IMR-90 (cell line): ENCODE results near the gene LRRC34. TPM values are rescaled to one million over a fixed set of nuclear protein-coding genes. Genes with fewer than 3 reads are reported as not detected.

Experiments used
- ATAC-seq: fragments of 200-7000 bp; cut with Tn5 transposase; 2 replicates; pipeline ENCODE4 v1.9.1; 2020; ENCODE audit warnings: low read depth, mild to moderate bottlenecking, moderate library complexity
- BruUV-seq: library from RNA; stranded (reverse); fragments of 400-500 nt; replicated peaks from 2 replicates; lab custom pipeline; 2021; lab: Mats Ljungman, UMichigan
- CTCF ChIA-PET: fragments of 300-600 bp; formaldehyde crosslinking; extraction: SDS; loops from one replicate; lab custom pipeline; 2021; ENCODE audit warnings: antibody characterized with exemption; lab: Yijun Ruan, JAX
- POLR2A ChIA-PET: fragments of 300-600 bp; sonication (Branson Sonifier 250); formaldehyde crosslinking; loops from one replicate; lab custom pipeline; 2022; ENCODE audit warnings: antibody characterized with exemption; ENCODE audit not compliant: unreplicated experiment; lab: Charles Lee
- DNase-seq: peaks from one replicate; pipeline ENCODE4 v3.0.0; 2013
- H2AFZ ChIP-seq: replicated peaks from 2 replicates; pipeline ENCODE3; 2013; ENCODE audit warnings: low read length, mild to moderate bottlenecking; ENCODE audit not compliant: poor library complexity
- H2AK5ac ChIP-seq: 2 replicates; pipeline ENCODE4 v1.6.1; 2013; ENCODE audit warnings: low read depth, low read length, inconsistent platforms
- H2AK9ac ChIP-seq: replicated peaks from 2 replicates; pipeline ENCODE3; 2013; ENCODE audit warnings: mild to moderate bottlenecking, low read depth, low read length, moderate library complexity; ENCODE audit not compliant: poor library complexity
- H2BK120ac ChIP-seq: 2 replicates; pipeline ENCODE4 v1.6.1; 2013; ENCODE audit warnings: low read depth, low read length, inconsistent platforms
- H2BK15ac ChIP-seq: 3 replicates; pipeline ENCODE4 v1.6.1; 2013; ENCODE audit warnings: low read depth, low read length, inconsistent platforms
- H2BK20ac ChIP-seq: 2 replicates; pipeline ENCODE4 v1.6.1; 2013; ENCODE audit warnings: low read depth, mild to moderate bottlenecking, inconsistent platforms, low read length, moderate library complexity
- H2BK5ac ChIP-seq: 2 replicates; pipeline ENCODE4 v1.6.1; 2013; ENCODE audit warnings: mild to moderate bottlenecking, low read depth, low read length, inconsistent platforms; ENCODE audit not compliant: poor library complexity, severe bottlenecking
- H3K14ac ChIP-seq: replicated peaks from 2 replicates; pipeline ENCODE4 v1.6.1; 2013; ENCODE audit warnings: low read depth, low read length, inconsistent platforms
- H3K18ac ChIP-seq: 2 replicates; pipeline ENCODE4 v1.6.1; 2013; ENCODE audit warnings: low read depth, low read length, control low read depth
- H3K23ac ChIP-seq: 2 replicates; pipeline ENCODE4 v1.6.1; 2013; ENCODE audit warnings: low read depth, low read length, inconsistent platforms
- H3K27ac ChIP-seq: 2 replicates; pipeline ENCODE4 v1.5.1; 2013; ENCODE audit warnings: mild to moderate bottlenecking, control low read depth, low read length; ENCODE audit not compliant: insufficient read depth
- H3K27me3 ChIP-seq: 2 replicates; pipeline ENCODE4 v1.6.1; 2013; ENCODE audit warnings: low read length; ENCODE audit not compliant: control insufficient read depth, insufficient read depth
- H3K36me3 ChIP-seq: 2 replicates; pipeline ENCODE4 v1.6.1; 2013; ENCODE audit warnings: low read length, mixed read lengths; ENCODE audit not compliant: control insufficient read depth, insufficient read depth
- H3K4ac ChIP-seq: 2 replicates; pipeline ENCODE4 v1.6.1; 2013; ENCODE audit warnings: low read depth, low read length, inconsistent platforms
- H3K4me1 ChIP-seq: 2 replicates; pipeline ENCODE4 v1.6.1; 2013; ENCODE audit warnings: low read length, mixed read lengths; ENCODE audit not compliant: control insufficient read depth, insufficient read depth
- H3K4me2 ChIP-seq: 2 replicates; pipeline ENCODE4 v1.6.1; 2013; ENCODE audit warnings: low read depth, mild to moderate bottlenecking, control low read depth, low read length, moderate library complexity
- H3K4me3 ChIP-seq: 2 replicates; pipeline ENCODE4 v1.5.1; 2013; ENCODE audit warnings: low read depth, mild to moderate bottlenecking, control low read depth, low read length, moderate library complexity; ENCODE audit not compliant: insufficient read depth
- H3K56ac ChIP-seq: 2 replicates; pipeline ENCODE4 v1.6.1; 2013; ENCODE audit warnings: low read length, inconsistent platforms; ENCODE audit not compliant: insufficient read depth; ENCODE audit errors: extremely low read depth
- H3K79me1 ChIP-seq, 2 experiments: 2 replicates each; pipeline ENCODE4 v1.6.1; 2013; ENCODE audit warnings: low read length in 2 of 2, inconsistent platforms in 1 of 2, low read depth in 1 of 2
- H3K9ac ChIP-seq: 2 replicates; pipeline ENCODE4 v1.6.1; 2013; ENCODE audit warnings: low read depth, low read length, control low read depth
- H3K9me1 ChIP-seq: 2 replicates; pipeline ENCODE4 v1.6.1; 2013; ENCODE audit warnings: low read length, inconsistent platforms; ENCODE audit not compliant: insufficient read depth
- H3K9me3 ChIP-seq: 2 replicates; pipeline ENCODE4 v1.6.1; 2013; ENCODE audit warnings: low read length; ENCODE audit not compliant: control insufficient read depth, insufficient read depth
- H4K20me1 ChIP-seq: 2 replicates; pipeline ENCODE4 v1.6.1; 2013; ENCODE audit warnings: low read length, inconsistent platforms; ENCODE audit not compliant: insufficient read depth
- H4K5ac ChIP-seq: 2 replicates; pipeline ENCODE4 v1.6.1; 2013; ENCODE audit warnings: mild to moderate bottlenecking, low read depth, low read length, control low read depth
- H4K8ac ChIP-seq, 2 experiments: 2 replicates each; pipeline ENCODE4 v1.6.1; 2013; ENCODE audit warnings: low read depth in 2 of 2, low read length in 2 of 2, control low read depth in 1 of 2, inconsistent platforms in 1 of 2
- H4K91ac ChIP-seq: 2 replicates; pipeline ENCODE4 v1.6.1; 2013; ENCODE audit warnings: low read depth, low read length, inconsistent platforms; ENCODE audit not compliant: insufficient read depth
- ELK1 ChIP-seq: fragments of 150-350 bp; IDR thresholded peaks from 2 replicates; pipeline ENCODE4 v1.6.1; 2016; ENCODE audit warnings: low read depth, mild to moderate bottlenecking, low read length, moderate library complexity, borderline replicate concordance
- WGBS, 2 experiments: methylation state at CpG; one replicate each; pipeline versions ENCODE4 v1.1.5 to v1.1.7; 2013; ENCODE audit warnings: missing lambda C conversion rate in 2 of 2; ENCODE audit not compliant: insufficient read length in 1 of 2; ENCODE audit errors: extremely low coverage in 2 of 2; 5-methylcytosine and 5-hydroxymethylcytosine counted together
- dilution Hi-C: fragments of 300-500 bp; cut with HindIII; formaldehyde crosslinking; loops from one replicate; pipeline ENCODE4 v1.14.3; 2018; ENCODE audit warnings: low sequenced_read_pairs; ENCODE audit not compliant: unreplicated experiment
- in situ Hi-C: fragments of 300-500 bp; cut with MboI; formaldehyde crosslinking; loops from 3 replicates; pipeline ENCODE4 v1.14.3; 2019; ENCODE audit warnings: low sequenced_read_pairs, inconsistent platforms, mixed read lengths
- intact Hi-C: fragments of 100-400 bp; cut with micrococcal nuclease; formaldehyde crosslinking; loops from 2 replicates; pipeline ENCODE4 v1.10.0; 2022
- polyA plus RNA-seq, 3 experiments: library from polyadenylated mRNA; depleted of rRNA; stranded (reverse); fragments of >200 nt; gene quantifications; 2 replicates each; pipeline ENCODE4 v1.2.3, GENCODE V29; 2012; ENCODE audit warnings: low replicate concordance in 1 of 3
- total RNA-seq: library from RNA; depleted of rRNA; stranded (reverse); fragments of >200 nt; gene quantifications from 2 replicates; pipeline ENCODE4 v1.2.3, GENCODE V29; 2012

Gene LRRC34
- total and polyA plus RNA-seq, 2 of the 4 experiments (the other 2 are of a cell fraction) = 0.90 to 0.91 TPM

- ChIA-PET CTCF (no interaction called here), POLR2A (no interaction called here)
- dilution Hi-C loops (no loop called here), in situ Hi-C loops (no loop called here), intact Hi-C loops (no loop called here)
- H3K9me1 ChIP-seq = no peaks in the 10 kb centered on the region
- H3K79me1 ChIP-seq = no peaks in the 10 kb centered on the region
- H2BK15ac ChIP-seq = no peak overlapping the region
- H2BK20ac ChIP-seq = no peak overlapping the region
- no peaks in the 10 kb centered on the region for H3K9me3 ChIP-seq
- no peak overlapping the region for H2AK5ac ChIP-seq
- DNase-seq (no peak), ATAC-seq (no peak; the same call in 1 of the 2 replicates)
- H3K14ac ChIP-seq = no peak overlapping the region
- H2BK5ac ChIP-seq = no peak overlapping the region
- H4K5ac ChIP-seq = no peak overlapping the region
- no TSS peak for BruUV-seq
- H3K18ac ChIP-seq = no peak overlapping the region
- no peaks in the 10 kb centered on the region for H4K20me1 ChIP-seq
- no peak overlapping the region for H3K27ac ChIP-seq
- no peaks in the 10 kb centered on the region for H3K27me3 ChIP-seq
- H3K23ac ChIP-seq = no peak overlapping the region
- H3K4ac ChIP-seq = no peak overlapping the region
- H3K4me1 ChIP-seq = no peaks in the 10 kb centered on the region
- no peak overlapping the region for H2AFZ ChIP-seq
- no peak overlapping the region for H3K9ac ChIP-seq
- TF ChIP-seq ELK1 = no peak
- no peak overlapping the region for H4K91ac ChIP-seq
- H3K36me3 ChIP-seq = no peaks in the 10 kb centered on the region
- H4K8ac ChIP-seq = no peak overlapping the region
- WGBS, 2 experiments = no CpG with 5 or more reads among the region's 3 CpGs
- H3K56ac ChIP-seq = no peak overlapping the region
- no peak overlapping the region for H2AK9ac ChIP-seq
- no peak overlapping the region for H3K4me2 ChIP-seq
- H2BK120ac ChIP-seq = no peak overlapping the region
- H3K4me3 ChIP-seq = no peak overlapping the region
These were observed 12.6 kb upstream of the LRRC34 start for GRCh38 chr3:169825316-169825715.
